Ascending aorta (tissue), 2 donors: ENCODE results near the gene BEST2. TPM values are rescaled to one million over a fixed set of nuclear protein-coding genes. Genes with fewer than 3 reads are reported as not detected.

Source experiments
- DNase-seq, 2 donors: peaks; one replicate each; pipeline ENCODE4 v3.0.0-alpha.2; 2019; ENCODE audit warnings: low spot score in 2 of 2
- H3K27ac ChIP-seq, 2 donors: fragments of 200-600 bp; sonication (generic); one replicate each; pipeline ENCODE4 v1.5.1; 2016 to 2017; ENCODE audit warnings: mild to moderate bottlenecking in 1 of 2
- H3K27me3 ChIP-seq: fragments of 200-600 bp; sonication (generic); one replicate; pipeline ENCODE4 v1.5.1; 2017
- H3K36me3 ChIP-seq, 2 donors: fragments of 200-600 bp; sonication (generic); one replicate each; pipeline ENCODE4 v1.5.1; 2016
- H3K4me1 ChIP-seq, 2 donors: fragments of 200-600 bp; sonication (generic); one replicate each; pipeline ENCODE4 v1.5.1; 2016 to 2017; ENCODE audit warnings: mild to moderate bottlenecking in 1 of 2
- H3K4me3 ChIP-seq, 2 donors: fragments of 200-600 bp; sonication (generic); one replicate each; pipeline ENCODE4 v1.5.1; 2016 to 2017; ENCODE audit warnings: mild to moderate bottlenecking in 1 of 2
- H3K9me3 ChIP-seq, 2 donors: fragments of 200-600 bp; sonication (generic); one replicate each; pipeline ENCODE4 v1.5.1; 2016
- intact Hi-C: fragments of 100-400 bp; cut with DNase I; formaldehyde crosslinking; loops from one replicate; pipeline ENCODE4 v1.15.1; 2023
- total RNA-seq: library from RNA; depleted of rRNA; stranded (reverse); fragments of >200 nt; gene quantifications from one replicate; pipeline ENCODE4 v1.1.0, GENCODE V29; 2016
- TF ChIP-seq, protein P1 (sequence below), 3 experiments: fragments of 200-600 bp in 2 of 3; fragments of 450-650 bp in 1 of 3; sonication (generic) in 2 of 3; IDR thresholded peaks; one replicate each; pipeline ENCODE4 v1.5.1; 2016 to 2019; ENCODE audit warnings: antibody characterized with exemption in 3 of 3, mild to moderate bottlenecking in 1 of 3, moderate library complexity in 1 of 3

The BEST2 gene
- total RNA-seq, 1 donor from 2014 or later = not detected

GRCh38 chr19:12754465-12755196 is 3.0 kb downstream of the BEST2 start:
- Histone ChIP-seq H3K27ac (no peak overlapping the region), H3K4me3 (no peak overlapping the region), H3K36me3 (no peaks in the 10 kb centered on the region), H3K9me3 (no peaks in the 10 kb centered on the region), H3K27me3 (no peaks in the 10 kb centered on the region), H3K4me1 (peaks cover 0 to 3% of the 10 kb centered on the region in 2 donors)
- TF ChIP-seq, protein P1, sequence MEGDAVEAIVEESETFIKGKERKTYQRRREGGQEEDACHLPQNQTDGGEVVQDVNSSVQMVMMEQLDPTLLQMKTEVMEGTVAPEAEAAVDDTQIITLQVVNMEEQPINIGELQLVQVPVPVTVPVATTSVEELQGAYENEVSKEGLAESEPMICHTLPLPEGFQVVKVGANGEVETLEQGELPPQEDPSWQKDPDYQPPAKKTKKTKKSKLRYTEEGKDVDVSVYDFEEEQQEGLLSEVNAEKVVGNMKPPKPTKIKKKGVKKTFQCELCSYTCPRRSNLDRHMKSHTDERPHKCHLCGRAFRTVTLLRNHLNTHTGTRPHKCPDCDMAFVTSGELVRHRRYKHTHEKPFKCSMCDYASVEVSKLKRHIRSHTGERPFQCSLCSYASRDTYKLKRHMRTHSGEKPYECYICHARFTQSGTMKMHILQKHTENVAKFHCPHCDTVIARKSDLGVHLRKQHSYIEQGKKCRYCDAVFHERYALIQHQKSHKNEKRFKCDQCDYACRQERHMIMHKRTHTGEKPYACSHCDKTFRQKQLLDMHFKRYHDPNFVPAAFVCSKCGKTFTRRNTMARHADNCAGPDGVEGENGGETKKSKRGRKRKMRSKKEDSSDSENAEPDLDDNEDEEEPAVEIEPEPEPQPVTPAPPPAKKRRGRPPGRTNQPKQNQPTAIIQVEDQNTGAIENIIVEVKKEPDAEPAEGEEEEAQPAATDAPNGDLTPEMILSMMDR (IDR thresholded peaks at IDR 0.05) = no peak
- DNase-seq = no peak
- intact Hi-C loops = no loop called here

DNA sequence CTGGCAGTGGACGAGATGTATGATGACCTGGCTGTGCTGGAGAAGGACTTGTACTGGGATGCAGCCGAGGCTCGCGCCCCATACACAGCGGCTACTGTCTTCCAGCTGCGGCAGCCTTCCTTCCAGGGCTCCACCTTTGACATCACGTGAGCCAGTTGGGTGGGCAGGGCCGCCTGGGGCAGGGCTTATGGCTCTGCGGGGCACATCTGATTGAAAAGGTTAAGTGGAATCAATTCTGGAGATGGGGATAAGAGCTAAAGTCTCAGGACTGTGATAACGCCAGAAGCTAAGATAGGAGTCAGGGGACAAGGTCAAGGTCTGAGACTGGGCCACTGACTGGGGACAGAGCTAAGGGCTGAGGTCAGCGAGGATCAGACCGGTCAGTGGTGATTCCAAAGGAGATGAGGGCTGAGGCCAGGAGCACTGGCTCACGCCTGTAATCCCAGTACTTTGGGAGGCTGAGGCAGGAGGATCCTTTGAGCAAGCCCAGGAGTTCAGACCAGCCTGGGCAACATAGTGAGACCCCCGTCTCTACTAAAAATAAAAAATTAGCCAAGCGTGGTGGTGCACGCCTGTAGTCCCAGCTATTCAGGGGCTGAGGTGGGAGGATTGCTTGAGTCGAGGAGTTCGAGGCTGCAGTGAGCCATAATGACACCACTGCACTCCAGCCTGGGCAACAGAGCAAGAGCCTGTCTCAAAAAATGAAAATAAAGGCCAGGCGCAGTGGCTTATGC is 4.7 kb downstream of the BEST2 start:
- no peak for DNase-seq
- TF ChIP-seq, protein P1 (IDR thresholded peaks at IDR 0.05) = no peak
- H3K27ac ChIP-seq = no peak overlapping the region
- no peak overlapping the region for H3K4me3 ChIP-seq
- peaks cover 0 to 3% of the 10 kb centered on the region in 2 donors for H3K4me1 ChIP-seq
- H3K36me3 ChIP-seq = no peaks in the 10 kb centered on the region
- no peaks in the 10 kb centered on the region for H3K27me3 ChIP-seq
- no peaks in the 10 kb centered on the region for H3K9me3 ChIP-seq
- intact Hi-C loops = no loop called here

DNA sequence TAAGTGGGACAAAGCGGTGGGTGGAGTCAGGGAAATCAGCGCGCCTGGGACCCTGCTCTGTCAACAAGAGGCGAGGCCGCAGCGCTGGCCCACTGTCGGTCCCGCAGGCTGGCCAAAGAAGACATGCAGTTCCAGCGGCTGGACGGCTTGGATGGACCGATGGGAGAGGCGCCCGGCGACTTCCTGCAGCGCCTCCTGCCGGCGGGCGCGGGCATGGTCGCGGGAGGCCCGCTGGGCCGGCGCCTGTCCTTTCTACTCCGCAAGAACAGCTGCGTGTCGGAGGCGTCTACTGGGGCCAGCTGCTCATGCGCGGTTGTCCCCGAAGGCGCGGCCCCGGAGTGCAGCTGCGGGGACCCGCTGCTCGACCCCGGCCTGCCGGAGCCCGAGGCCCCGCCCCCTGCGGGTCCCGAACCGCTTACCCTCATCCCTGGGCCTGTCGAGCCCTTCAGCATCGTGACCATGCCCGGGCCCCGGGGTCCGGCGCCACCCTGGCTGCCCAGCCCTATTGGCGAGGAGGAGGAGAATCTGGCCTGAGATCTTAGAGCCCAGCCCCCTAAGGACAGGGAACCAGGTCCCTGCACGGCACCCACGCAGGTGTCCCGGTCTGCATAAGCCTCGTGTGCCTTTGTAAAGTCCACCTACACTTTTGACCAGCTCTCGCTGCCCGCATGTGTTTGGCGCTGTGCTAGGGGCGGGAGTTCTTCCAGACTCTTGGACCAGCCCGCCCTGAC is 6.1 kb downstream of the BEST2 start:
- TF ChIP-seq, protein P1 (IDR thresholded peaks at IDR 0.05) = peak; percentile 93 to 96 (median 93)
- H3K4me1 ChIP-seq = peaks cover 0 to 3% of the 10 kb centered on the region in 2 donors
- intact Hi-C loops = no loop called here
- H3K9me3 ChIP-seq = no peaks in the 10 kb centered on the region
- H3K27me3 ChIP-seq = no peaks in the 10 kb centered on the region
- H3K4me3 ChIP-seq = peak overlapping the region; percentile 34 to 60
- peak in 1 of 2 donors; percentile 82 for DNase-seq
- H3K27ac ChIP-seq = peak overlapping the region; percentile 36 to 41
- peaks cover 1 to 2% of the 10 kb centered on the region in 2 donors for H3K36me3 ChIP-seq

DNA sequence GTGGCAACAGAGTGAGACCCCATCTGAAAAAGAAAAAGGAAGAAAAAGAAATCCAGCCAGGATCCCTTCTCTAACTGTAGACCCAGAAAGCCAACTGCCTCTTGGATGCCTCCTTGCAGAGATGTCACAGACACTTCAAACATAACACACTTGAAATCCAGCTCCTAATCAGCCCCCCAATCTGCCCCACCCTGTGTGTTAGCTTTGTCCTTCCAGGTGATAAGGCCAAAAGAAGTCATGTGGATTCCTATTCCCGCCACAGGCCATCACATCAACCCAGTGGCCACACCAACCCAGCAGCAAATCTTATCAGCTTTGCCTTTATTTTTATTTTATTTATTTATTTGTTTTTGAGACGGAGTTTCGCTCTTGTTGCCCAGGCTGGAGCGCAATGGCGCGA is 8.1 kb downstream of the BEST2 start:
- intact Hi-C loops = no loop called here
- no peak overlapping the region for H3K27ac ChIP-seq
- TF ChIP-seq, protein P1 (IDR thresholded peaks at IDR 0.05) = no peak

DNA sequence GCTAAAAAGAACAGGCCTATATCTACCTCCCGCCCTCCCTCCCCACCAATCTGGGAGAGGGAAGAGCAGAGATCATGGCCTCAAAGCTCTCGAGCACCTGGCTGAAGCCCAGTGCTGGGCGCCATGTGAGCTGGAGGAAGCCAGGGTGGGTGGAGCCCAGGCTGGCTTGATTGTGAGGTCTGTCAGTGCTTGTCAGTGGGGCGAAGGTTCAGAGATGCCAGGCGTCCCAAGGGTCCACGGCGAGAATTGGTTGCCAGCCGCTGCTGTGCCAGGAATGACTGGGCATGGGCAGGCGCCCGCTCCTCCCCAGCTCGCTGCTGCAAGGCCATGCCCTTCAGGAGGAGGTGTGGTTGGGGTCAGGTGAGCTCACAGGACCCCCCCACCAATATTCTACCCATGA is 11.5 kb downstream of the BEST2 start:
- H3K4me3 ChIP-seq = no peak overlapping the region
- H3K27ac ChIP-seq = no peak overlapping the region
- no peak for DNase-seq
- TF ChIP-seq, protein P1 (IDR thresholded peaks at IDR 0.05) = no peak
- peaks cover 0 to 3% of the 10 kb centered on the region in 2 donors for H3K4me1 ChIP-seq
- peaks cover 17 to 25% of the 10 kb centered on the region in 2 donors for H3K36me3 ChIP-seq
- H3K27me3 ChIP-seq = no peaks in the 10 kb centered on the region
- no peaks in the 10 kb centered on the region for H3K9me3 ChIP-seq
- intact Hi-C loops = no loop called here

More for the DNA sequence above, 8.1 kb downstream of the BEST2 start:
- DNase-seq = no peak
- no peaks in the 10 kb centered on the region for H3K9me3 ChIP-seq
- no peaks in the 10 kb centered on the region for H3K27me3 ChIP-seq
- peaks cover 0 to 3% of the 10 kb centered on the region in 2 donors for H3K4me1 ChIP-seq
- peaks cover 15 to 17% of the 10 kb centered on the region in 2 donors for H3K36me3 ChIP-seq
- H3K4me3 ChIP-seq = no peak overlapping the region
